ENCODE data around the gene D2HGDH.

Gene D2HGDH

DNA sequence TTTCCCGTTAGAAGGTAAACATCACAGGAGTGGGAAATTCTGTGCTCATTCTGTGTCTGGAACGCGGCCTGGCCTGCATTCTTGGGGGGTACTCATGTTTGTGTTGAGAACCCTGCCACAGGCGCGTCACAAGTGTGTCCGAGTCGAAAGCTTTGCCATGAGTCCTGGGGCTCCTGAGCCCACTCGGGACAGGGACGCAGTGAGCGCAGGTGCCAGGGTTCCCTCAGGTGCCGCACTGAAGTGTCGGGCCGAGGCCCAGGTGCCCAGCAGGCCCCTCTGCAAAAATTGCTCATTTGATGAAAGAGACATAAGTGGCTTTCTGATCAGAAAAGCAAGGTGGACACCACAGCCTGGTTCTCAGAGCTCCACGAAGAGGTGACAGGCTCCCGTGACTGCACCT, 4.7 kb downstream of the D2HGDH start:
- H2AFZ ChIP-seq (ENCODE audit: low read length), result no peak overlapping the region
- H3K27me3 ChIP-seq (replicated peaks; ENCODE audit: insufficient read depth, low read length), result no peaks in the 10 kb centered on the region
- no peak overlapping the region for H3K4me2 ChIP-seq (ENCODE audit: low read depth, low read length)
- no peaks in the 10 kb centered on the region for H3K36me3 ChIP-seq (replicated peaks; ENCODE audit: insufficient read depth, low read length)
- no peak overlapping the region for H3K4me3 ChIP-seq (ENCODE audit: low read length)
- no peak overlapping the region for H3K27ac ChIP-seq (ENCODE audit: low read length)
- DNase-seq, result no peak
- H3K79me2 ChIP-seq (ENCODE audit: low read length), result no peaks in the 10 kb centered on the region
- H3F3A ChIP-seq (ENCODE audit: insufficient read depth, low read length), result no peaks in the 10 kb centered on the region
- H3K9ac ChIP-seq (ENCODE audit: low read length), result no peak overlapping the region
- H3K4me1 ChIP-seq (ENCODE audit: low read length), result peaks cover 3% of the 10 kb centered on the region; the same call in 1 of the 2 replicates
- H4K20me1 ChIP-seq (ENCODE audit: insufficient read depth, low read length), result no peaks in the 10 kb centered on the region
- H3K9me2 ChIP-seq (replicated peaks; ENCODE audit: insufficient read depth, low read length), result no peaks in the 10 kb centered on the region
- H3K9me3 ChIP-seq (replicated peaks; ENCODE audit: insufficient read depth, low read length), result no peaks in the 10 kb centered on the region
- TF ChIP-seq EZH2phosphoT487 (IDR thresholded peaks at IDR 0.05; ENCODE audit: low read length) (no peak), CTCF (IDR thresholded peaks at IDR 0.05; ENCODE audit: low read length) (no peak), EZH2 (optimal IDR thresholded peaks at IDR 0.05; ENCODE audit: low read depth, low read length) (no peak)

- Histone ChIP-seq H3K36me3 (replicated peaks; ENCODE audit: insufficient read depth, low read length) (no peaks in the 10 kb centered on the region), H3K9me3 (replicated peaks; ENCODE audit: insufficient read depth, low read length) (no peaks in the 10 kb centered on the region), H3K9ac (ENCODE audit: low read length) (no peak overlapping the region), H4K20me1 (ENCODE audit: insufficient read depth, low read length) (no peaks in the 10 kb centered on the region), H3K27ac (ENCODE audit: low read length) (no peak overlapping the region), H3F3A (ENCODE audit: insufficient read depth, low read length) (no peaks in the 10 kb centered on the region), H3K4me3 (ENCODE audit: low read length) (no peak overlapping the region), H3K79me2 (ENCODE audit: low read length) (no peaks in the 10 kb centered on the region), H3K27me3 (replicated peaks; ENCODE audit: insufficient read depth, low read length) (no peaks in the 10 kb centered on the region), H2AFZ (ENCODE audit: low read length) (no peak overlapping the region), H3K9me2 (replicated peaks; ENCODE audit: insufficient read depth, low read length) (no peaks in the 10 kb centered on the region), H3K4me2 (ENCODE audit: low read depth, low read length) (no peak overlapping the region), H3K4me1 (ENCODE audit: low read length) (peaks cover 3% of the 10 kb centered on the region; the same call in 1 of the 2 replicates)
- TF ChIP-seq EZH2 (optimal IDR thresholded peaks at IDR 0.05; ENCODE audit: low read depth, low read length) (no peak), CTCF (IDR thresholded peaks at IDR 0.05; ENCODE audit: low read length) (no peak), EZH2phosphoT487 (IDR thresholded peaks at IDR 0.05; ENCODE audit: low read length) (no peak)
- DNase-seq, result no peak
Measured at GRCh38 chr2:241739651-241740050, 5.2 kb downstream of the D2HGDH start.

- Histone ChIP-seq H3K4me3 (ENCODE audit: low read length) (no peak overlapping the region), H3K36me3 (replicated peaks; ENCODE audit: insufficient read depth, low read length) (no peaks in the 10 kb centered on the region), H2AFZ (ENCODE audit: low read length) (no peak overlapping the region), H3K27ac (ENCODE audit: low read length) (no peak overlapping the region), H3K9me3 (replicated peaks; ENCODE audit: insufficient read depth, low read length) (no peaks in the 10 kb centered on the region), H3K4me2 (ENCODE audit: low read depth, low read length) (no peak overlapping the region), H3K9ac (ENCODE audit: low read length) (no peak overlapping the region), H3K79me2 (ENCODE audit: low read length) (no peaks in the 10 kb centered on the region), H3F3A (ENCODE audit: insufficient read depth, low read length) (no peaks in the 10 kb centered on the region), H4K20me1 (ENCODE audit: insufficient read depth, low read length) (no peaks in the 10 kb centered on the region), H3K9me2 (replicated peaks; ENCODE audit: insufficient read depth, low read length) (no peaks in the 10 kb centered on the region), H3K4me1 (ENCODE audit: low read length) (no peaks in the 10 kb centered on the region), H3K27me3 (replicated peaks; ENCODE audit: insufficient read depth, low read length) (no peaks in the 10 kb centered on the region)
- no peak for DNase-seq
- TF ChIP-seq EZH2phosphoT487 (IDR thresholded peaks at IDR 0.05; ENCODE audit: low read length), result no peak
- no peak for TF ChIP-seq CTCF (IDR thresholded peaks at IDR 0.05; ENCODE audit: low read length)
- no peak for TF ChIP-seq EZH2 (optimal IDR thresholded peaks at IDR 0.05; ENCODE audit: low read depth, low read length)
Measured at GRCh38 chr2:241741016-241741415, 6.6 kb downstream of the D2HGDH start.
